ENCODE measurements around the gene KRAS. TPM values are rescaled to one million over a fixed set of nuclear protein-coding genes. Genes with fewer than 3 reads are reported as not detected.

Gene KRAS
- total RNA-seq, 2 donors from 2014 or later, result 9.6 to 9.9 TPM

DNA sequence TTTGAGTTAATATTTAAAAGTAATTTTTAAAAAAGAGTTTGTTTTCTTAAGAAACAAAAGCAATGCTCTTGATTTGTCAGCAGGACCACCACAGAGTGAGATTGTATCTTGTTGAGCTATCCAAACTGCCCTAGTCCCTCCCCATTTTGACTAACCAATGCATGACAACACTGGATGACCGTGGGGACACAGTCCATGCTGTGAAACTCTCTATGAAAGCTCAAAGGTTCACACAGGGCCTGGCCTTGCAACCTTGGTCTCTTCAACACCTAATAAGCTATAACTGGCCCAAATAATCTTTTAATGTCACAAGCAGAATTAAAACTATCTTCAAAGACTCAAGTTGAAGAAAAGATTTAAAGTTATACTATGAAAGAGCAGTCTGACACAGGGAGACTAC lies 42.2 kb downstream of the KRAS start:
- Histone ChIP-seq H3K27me3 (no peaks in the 10 kb centered on the region), H3K27ac (no peak overlapping the region), H3K36me3 (no peaks in the 10 kb centered on the region), H3K4me3 (no peak overlapping the region), H3K4me1 (no peaks in the 10 kb centered on the region), H3K9me3 (no peaks in the 10 kb centered on the region)
- TF ChIP-seq, protein P1, sequence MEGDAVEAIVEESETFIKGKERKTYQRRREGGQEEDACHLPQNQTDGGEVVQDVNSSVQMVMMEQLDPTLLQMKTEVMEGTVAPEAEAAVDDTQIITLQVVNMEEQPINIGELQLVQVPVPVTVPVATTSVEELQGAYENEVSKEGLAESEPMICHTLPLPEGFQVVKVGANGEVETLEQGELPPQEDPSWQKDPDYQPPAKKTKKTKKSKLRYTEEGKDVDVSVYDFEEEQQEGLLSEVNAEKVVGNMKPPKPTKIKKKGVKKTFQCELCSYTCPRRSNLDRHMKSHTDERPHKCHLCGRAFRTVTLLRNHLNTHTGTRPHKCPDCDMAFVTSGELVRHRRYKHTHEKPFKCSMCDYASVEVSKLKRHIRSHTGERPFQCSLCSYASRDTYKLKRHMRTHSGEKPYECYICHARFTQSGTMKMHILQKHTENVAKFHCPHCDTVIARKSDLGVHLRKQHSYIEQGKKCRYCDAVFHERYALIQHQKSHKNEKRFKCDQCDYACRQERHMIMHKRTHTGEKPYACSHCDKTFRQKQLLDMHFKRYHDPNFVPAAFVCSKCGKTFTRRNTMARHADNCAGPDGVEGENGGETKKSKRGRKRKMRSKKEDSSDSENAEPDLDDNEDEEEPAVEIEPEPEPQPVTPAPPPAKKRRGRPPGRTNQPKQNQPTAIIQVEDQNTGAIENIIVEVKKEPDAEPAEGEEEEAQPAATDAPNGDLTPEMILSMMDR (IDR thresholded peaks at IDR 0.05), result no peak
- DNase-seq (ENCODE audit: low spot score), result no peak

- H3K27ac ChIP-seq, result no peak overlapping the region
- H3K4me1 ChIP-seq, result no peaks in the 10 kb centered on the region
- H3K9me3 ChIP-seq, result no peaks in the 10 kb centered on the region
- no peak for DNase-seq (ENCODE audit: low spot score)
- peaks cover 2% of the 10 kb centered on the region for H3K36me3 ChIP-seq
- H3K4me3 ChIP-seq, result no peak overlapping the region
- TF ChIP-seq, protein P1 (IDR thresholded peaks at IDR 0.05), result no peak
- no peaks in the 10 kb centered on the region for H3K27me3 ChIP-seq
These were observed 42.9 kb downstream of the KRAS start for GRCh38 chr12:25207846-25208245.

GRCh38 chr12:25207411-25207810 lies 43.3 kb downstream of the KRAS start:
- TF ChIP-seq, protein P1 (IDR thresholded peaks at IDR 0.05), result no peak
- H3K4me3 ChIP-seq, result no peak overlapping the region
- no peaks in the 10 kb centered on the region for H3K27me3 ChIP-seq
- peaks cover 3% of the 10 kb centered on the region for H3K36me3 ChIP-seq
- H3K4me1 ChIP-seq, result no peaks in the 10 kb centered on the region
- H3K27ac ChIP-seq, result no peak overlapping the region
- no peaks in the 10 kb centered on the region for H3K9me3 ChIP-seq
- DNase-seq (ENCODE audit: low spot score), result no peak

- TF ChIP-seq, protein P1 (IDR thresholded peaks at IDR 0.05), result no peak
- no peaks in the 10 kb centered on the region for H3K9me3 ChIP-seq
- no peak overlapping the region for H3K4me3 ChIP-seq
- no peaks in the 10 kb centered on the region for H3K27me3 ChIP-seq
- H3K27ac ChIP-seq, result no peak overlapping the region
- no peak for DNase-seq (ENCODE audit: low spot score)
- H3K36me3 ChIP-seq, result peaks cover 3% of the 10 kb centered on the region
- H3K4me1 ChIP-seq, result peaks cover 0 to 12% of the 10 kb centered on the region in 2 donors
These were observed 48.6 kb downstream of the KRAS start for GRCh38 chr12:25202137-25202536.

DNA sequence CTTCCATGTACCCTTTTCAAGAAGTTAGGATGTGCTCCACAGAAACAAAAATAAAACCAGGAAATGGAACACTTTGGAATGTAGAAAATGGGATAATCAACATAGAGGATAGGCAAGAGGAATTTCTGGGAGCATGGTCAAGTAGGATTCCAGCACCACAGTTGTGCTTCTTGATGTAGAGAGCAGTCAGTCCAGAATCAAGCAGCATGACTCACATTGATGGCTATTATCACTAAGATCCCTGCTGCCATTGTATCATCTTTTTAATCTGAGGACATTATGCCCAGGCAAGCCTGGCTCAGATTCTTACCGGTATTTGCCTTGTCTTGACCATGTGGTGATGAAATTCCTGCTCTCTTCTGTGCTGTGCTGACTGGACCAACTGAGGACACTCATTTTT lies 50.0 kb downstream of the KRAS start:
- H3K9me3 ChIP-seq, result no peaks in the 10 kb centered on the region

GRCh38 chr12:25197608-25198007 lies 53.1 kb downstream of the KRAS start:
- Histone ChIP-seq H3K4me3 (no peak overlapping the region), H3K36me3 (no peaks in the 10 kb centered on the region), H3K9me3 (no peaks in the 10 kb centered on the region), H3K27ac (no peak overlapping the region), H3K27me3 (no peaks in the 10 kb centered on the region), H3K4me1 (peaks cover 0 to 31% of the 10 kb centered on the region in 2 donors)
- DNase-seq (ENCODE audit: low spot score), result no peak
- TF ChIP-seq, protein P1 (IDR thresholded peaks at IDR 0.05), result no peak

More for the DNA sequence above, 50.0 kb downstream of the KRAS start:
- TF ChIP-seq, protein P1 (IDR thresholded peaks at IDR 0.05), result no peak
- no peak overlapping the region for H3K27ac ChIP-seq
- H3K27me3 ChIP-seq, result no peaks in the 10 kb centered on the region
- H3K36me3 ChIP-seq, result peaks cover 3% of the 10 kb centered on the region
- no peak for DNase-seq (ENCODE audit: low spot score)
- H3K4me3 ChIP-seq, result no peak overlapping the region
- H3K4me1 ChIP-seq, result peaks cover 0 to 24% of the 10 kb centered on the region in 2 donors
